ENCODE results near the gene DHCR24.

The DHCR24 gene

GRCh38 chr1:54809496-54810074, 77.4 kb downstream of the DHCR24 start:
- H3K9me3 ChIP-seq (ENCODE audit: control insufficient read depth, low read length), result no peaks in the 10 kb centered on the region
- no peak overlapping the region for H3K4me3 ChIP-seq (ENCODE audit: low read depth, low read length)
- H3K27ac ChIP-seq, result no peak overlapping the region
- H2AFZ ChIP-seq, result no peak overlapping the region
- H3K79me2 ChIP-seq, result no peaks in the 10 kb centered on the region
- H3K27me3 ChIP-seq (ENCODE audit: control insufficient read depth, insufficient read depth, low read length), result no peaks in the 10 kb centered on the region
- no peak overlapping the region for H3K9ac ChIP-seq
- H3K36me3 ChIP-seq (ENCODE audit: control insufficient read depth, insufficient read depth, low read length), result no peaks in the 10 kb centered on the region
- H3K4me1 ChIP-seq, result no peaks in the 10 kb centered on the region
- H3K4me2 ChIP-seq (ENCODE audit: low read length), result no peak overlapping the region
- TF ChIP-seq, protein P1, sequence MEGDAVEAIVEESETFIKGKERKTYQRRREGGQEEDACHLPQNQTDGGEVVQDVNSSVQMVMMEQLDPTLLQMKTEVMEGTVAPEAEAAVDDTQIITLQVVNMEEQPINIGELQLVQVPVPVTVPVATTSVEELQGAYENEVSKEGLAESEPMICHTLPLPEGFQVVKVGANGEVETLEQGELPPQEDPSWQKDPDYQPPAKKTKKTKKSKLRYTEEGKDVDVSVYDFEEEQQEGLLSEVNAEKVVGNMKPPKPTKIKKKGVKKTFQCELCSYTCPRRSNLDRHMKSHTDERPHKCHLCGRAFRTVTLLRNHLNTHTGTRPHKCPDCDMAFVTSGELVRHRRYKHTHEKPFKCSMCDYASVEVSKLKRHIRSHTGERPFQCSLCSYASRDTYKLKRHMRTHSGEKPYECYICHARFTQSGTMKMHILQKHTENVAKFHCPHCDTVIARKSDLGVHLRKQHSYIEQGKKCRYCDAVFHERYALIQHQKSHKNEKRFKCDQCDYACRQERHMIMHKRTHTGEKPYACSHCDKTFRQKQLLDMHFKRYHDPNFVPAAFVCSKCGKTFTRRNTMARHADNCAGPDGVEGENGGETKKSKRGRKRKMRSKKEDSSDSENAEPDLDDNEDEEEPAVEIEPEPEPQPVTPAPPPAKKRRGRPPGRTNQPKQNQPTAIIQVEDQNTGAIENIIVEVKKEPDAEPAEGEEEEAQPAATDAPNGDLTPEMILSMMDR (IDR thresholded peaks at IDR 0.05), result no peak

- no peaks in the 10 kb centered on the region for H3K9me3 ChIP-seq (ENCODE audit: control insufficient read depth, low read length)
- no peaks in the 10 kb centered on the region for H3K79me2 ChIP-seq
- H3K27me3 ChIP-seq (ENCODE audit: control insufficient read depth, insufficient read depth, low read length), result no peaks in the 10 kb centered on the region
- H3K4me1 ChIP-seq, result no peaks in the 10 kb centered on the region
- no peak overlapping the region for H3K4me3 ChIP-seq (ENCODE audit: low read depth, low read length)
- no peak overlapping the region for H2AFZ ChIP-seq
- TF ChIP-seq, protein P1 (IDR thresholded peaks at IDR 0.05), result no peak
- no peak overlapping the region for H3K27ac ChIP-seq
- H3K4me2 ChIP-seq (ENCODE audit: low read length), result no peak overlapping the region
- no peak overlapping the region for H3K9ac ChIP-seq
- H3K36me3 ChIP-seq (ENCODE audit: control insufficient read depth, insufficient read depth, low read length), result no peaks in the 10 kb centered on the region
These were observed 78.4 kb downstream of the DHCR24 start for GRCh38 chr1:54808443-54809207.

- H3K4me2 ChIP-seq (ENCODE audit: low read length), result no peak overlapping the region
- no peak overlapping the region for H3K4me3 ChIP-seq (ENCODE audit: low read depth, low read length)
- H3K9me3 ChIP-seq (ENCODE audit: control insufficient read depth, low read length), result no peaks in the 10 kb centered on the region
- no peak overlapping the region for H3K27ac ChIP-seq
- TF ChIP-seq, protein P1 (IDR thresholded peaks at IDR 0.05), result no peak
- no peaks in the 10 kb centered on the region for H3K4me1 ChIP-seq
- no peaks in the 10 kb centered on the region for H3K79me2 ChIP-seq
- H2AFZ ChIP-seq, result no peak overlapping the region
- no peaks in the 10 kb centered on the region for H3K36me3 ChIP-seq (ENCODE audit: control insufficient read depth, insufficient read depth, low read length)
- H3K27me3 ChIP-seq (ENCODE audit: control insufficient read depth, insufficient read depth, low read length), result no peaks in the 10 kb centered on the region
- no peak overlapping the region for H3K9ac ChIP-seq
These were observed 79.2 kb downstream of the DHCR24 start for GRCh38 chr1:54807756-54808155.

- Histone ChIP-seq H2AFZ (no peak overlapping the region), H3K9me3 (ENCODE audit: control insufficient read depth, low read length) (no peaks in the 10 kb centered on the region), H3K4me2 (ENCODE audit: low read length) (no peak overlapping the region), H3K36me3 (ENCODE audit: control insufficient read depth, insufficient read depth, low read length) (no peaks in the 10 kb centered on the region), H3K27me3 (ENCODE audit: control insufficient read depth, insufficient read depth, low read length) (no peaks in the 10 kb centered on the region), H3K27ac (no peak overlapping the region), H3K9ac (no peak overlapping the region), H3K4me3 (ENCODE audit: low read depth, low read length) (no peak overlapping the region), H3K4me1 (no peaks in the 10 kb centered on the region), H3K79me2 (no peaks in the 10 kb centered on the region)
- TF ChIP-seq, protein P1 (IDR thresholded peaks at IDR 0.05), result no peak
These were observed 79.9 kb downstream of the DHCR24 start for GRCh38 chr1:54806931-54807611.
